ENCODE data around the gene CHMP1B. TPM values are rescaled to one million over a fixed set of nuclear protein-coding genes. Genes with fewer than 3 reads are reported as not detected.
"Not testable (repeated sequence)": the region's sequence is repeated elsewhere in the genome, so short reads cannot be mapped to it uniquely, and the experiment has no call there.

The CHMP1B gene
- total RNA-seq, 1 experiment from 2014 or later, result 38.7 TPM

DNA sequence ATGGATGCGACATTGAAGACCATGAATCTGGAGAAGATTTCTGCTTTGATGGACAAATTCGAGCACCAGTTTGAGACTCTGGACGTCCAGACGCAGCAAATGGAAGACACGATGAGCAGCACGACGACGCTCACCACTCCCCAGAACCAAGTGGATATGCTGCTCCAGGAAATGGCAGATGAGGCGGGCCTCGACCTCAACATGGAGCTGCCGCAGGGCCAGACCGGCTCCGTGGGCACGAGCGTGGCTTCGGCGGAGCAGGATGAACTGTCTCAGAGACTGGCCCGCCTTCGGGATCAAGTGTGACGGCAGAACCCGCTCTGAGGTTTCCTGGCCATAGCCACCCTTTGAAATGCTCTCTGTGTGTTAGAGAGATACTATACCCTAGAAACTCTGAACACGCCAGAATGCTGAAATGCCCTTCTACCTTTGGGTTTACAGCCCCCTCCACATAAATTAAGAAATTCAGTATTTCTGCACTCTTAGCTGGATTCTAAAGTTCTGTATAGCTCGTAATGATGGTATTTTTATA, 659 bp downstream of the CHMP1B start:
- Histone ChIP-seq H2BK20ac (ENCODE audit: low read depth, low read length, poor library complexity, severe bottlenecking) (no peak overlapping the region), H3K4ac (ENCODE audit: low read depth, low read length) (no peak overlapping the region), H2BK15ac (ENCODE audit: low read depth, low read length) (0 out of 2 replicates have a peak overlapping the region, but pooled peaks have one; percentile 65), H3K9me3 (ENCODE audit: control insufficient read depth, low read depth, low read length) (no peaks in the 10 kb centered on the region), H3K18ac (ENCODE audit: insufficient read length, low read depth, low read length) (peak overlapping the region; percentile 76), H3K9ac (ENCODE audit: extremely low read depth, insufficient read length, low read length) (peak overlapping the region; percentile 94), H2AFZ (ENCODE audit: low read length) (no peak overlapping the region), H4K20me1 (ENCODE audit: control insufficient read depth, insufficient read depth, insufficient read length) (no peaks in the 10 kb centered on the region), H3K79me2 (ENCODE audit: insufficient read depth, low read length) (peaks cover 18% of the 10 kb centered on the region; the same call in 1 of the 2 replicates), H4K91ac (ENCODE audit: insufficient read length, low read depth, low read length) (peak overlapping the region; percentile 10), H3K4me2 (ENCODE audit: insufficient read depth, insufficient read length, low read length) (peak overlapping the region; percentile 94), H3T11ph (ENCODE audit: low read length) (no peak overlapping the region), H3K79me1 (ENCODE audit: insufficient read depth, low read depth, low read length, poor library complexity, severe bottlenecking) (no peaks in the 10 kb centered on the region), H3K4me1 (ENCODE audit: insufficient read depth, low read length) (no peaks in the 10 kb centered on the region; the same call in 1 of the 2 replicates), H3K56ac (ENCODE audit: insufficient read length, low read depth, low read length) (no peak overlapping the region), H2BK12ac (ENCODE audit: insufficient read length, low read depth, low read length) (no peak overlapping the region), H2BK5ac (ENCODE audit: insufficient read length, low read length) (peak overlapping the region; percentile 1), H3K23me2 (ENCODE audit: insufficient read length, low read depth, low read length, poor library complexity, severe bottlenecking) (peaks cover 10% of the 10 kb centered on the region), H2BK120ac (ENCODE audit: low read depth, low read length, poor library complexity, severe bottlenecking) (no peak overlapping the region), H3K23ac (ENCODE audit: insufficient read length, low read depth, low read length) (no peak overlapping the region), H4K8ac (replicated peaks; ENCODE audit: insufficient read length, low read depth, low read length) (no peak overlapping the region), H3K27ac (ENCODE audit: insufficient read length, low read depth, low read length) (peak overlapping the region; percentile 43), H3K14ac (ENCODE audit: insufficient read depth, low read length) (peak overlapping the region; percentile 93), H4K5ac (ENCODE audit: insufficient read length, low read depth, low read length) (peak overlapping the region; percentile 14), H2AK5ac (ENCODE audit: insufficient read length, low read length) (no peak overlapping the region), H3K27me3 (ENCODE audit: insufficient read depth, low read length) (no peaks in the 10 kb centered on the region)
- H3K27ac Mint-ChIP-seq, result peak overlapping the region; percentile 99 to 100 (median 100)
- no peaks in the 10 kb centered on the region; a peak in 1 of 5 replicates for H3K9me3 Mint-ChIP-seq
- no peak for DNase-seq
- no peak for TF ChIP-seq CTCF (conservative IDR thresholded peaks at IDR 0.05)
- WGBS (ENCODE audit: extremely low coverage, insufficient read length, low lambda C conversion rate), result no CpG with 5 or more reads among the region's 23 CpGs
- H3K4me3 Mint-ChIP-seq, result peak overlapping the region; percentile 100
- peaks cover 27 to 29% of the 10 kb centered on the region in 2 experiments for H3K4me1 Mint-ChIP-seq
- peaks cover 2 to 4% (median 2%) of the 10 kb centered on the region in 3 experiments; a peak in 3 of 7 replicates for H3K36me3 Mint-ChIP-seq (ENCODE audit: insufficient read depth in 1 of 3, low read depth in 3 of 3)
- H3K27me3 Mint-ChIP-seq (ENCODE audit: low read depth), result peaks cover 2% of the 10 kb centered on the region; the same call in 1 of the 2 replicates

- H3K56ac ChIP-seq (ENCODE audit: insufficient read length, low read depth, low read length); H4K5ac ChIP-seq (ENCODE audit: insufficient read length, low read depth, low read length); H3K14ac ChIP-seq (ENCODE audit: insufficient read depth, low read length); H2BK12ac ChIP-seq (ENCODE audit: insufficient read length, low read depth, low read length); H3K9ac ChIP-seq (ENCODE audit: extremely low read depth, insufficient read length, low read length); H4K20me1 ChIP-seq (ENCODE audit: control insufficient read depth, insufficient read depth, insufficient read length); H3K79me1 ChIP-seq (ENCODE audit: insufficient read depth, low read depth, low read length, poor library complexity, severe bottlenecking); H3K27me3 Mint-ChIP-seq (ENCODE audit: low read depth); H2BK15ac ChIP-seq (ENCODE audit: low read depth, low read length); H3K4ac ChIP-seq (ENCODE audit: low read depth, low read length); H3K36me3 Mint-ChIP-seq (ENCODE audit: insufficient read depth in 1 of 3, low read depth in 3 of 3); H2AK5ac ChIP-seq (ENCODE audit: insufficient read length, low read length); H3K9me3 Mint-ChIP-seq; H2BK120ac ChIP-seq (ENCODE audit: low read depth, low read length, poor library complexity, severe bottlenecking); H3K27ac ChIP-seq (ENCODE audit: insufficient read length, low read depth, low read length); H2AFZ ChIP-seq (ENCODE audit: low read length); H3K18ac ChIP-seq (ENCODE audit: insufficient read length, low read depth, low read length); DNase-seq; H3K27me3 ChIP-seq (ENCODE audit: insufficient read depth, low read length); H4K8ac ChIP-seq (replicated peaks; ENCODE audit: insufficient read length, low read depth, low read length); H3K4me3 Mint-ChIP-seq; H3K23ac ChIP-seq (ENCODE audit: insufficient read length, low read depth, low read length); H3K9me3 ChIP-seq (ENCODE audit: control insufficient read depth, low read depth, low read length); H3K4me1 ChIP-seq (ENCODE audit: insufficient read depth, low read length); H4K91ac ChIP-seq (ENCODE audit: insufficient read length, low read depth, low read length); H3K23me2 ChIP-seq (ENCODE audit: insufficient read length, low read depth, low read length, poor library complexity, severe bottlenecking); H3K4me2 ChIP-seq (ENCODE audit: insufficient read depth, insufficient read length, low read length); H2BK5ac ChIP-seq (ENCODE audit: insufficient read length, low read length); H2BK20ac ChIP-seq (ENCODE audit: low read depth, low read length, poor library complexity, severe bottlenecking); H3T11ph ChIP-seq (ENCODE audit: low read length): not testable (repeated sequence)
- H3K79me2 ChIP-seq (ENCODE audit: insufficient read depth, low read length), result peaks cover 18% of the 10 kb centered on the region; the same call in 1 of the 2 replicates
- H3K27ac Mint-ChIP-seq, result peak overlapping the region; percentile 63 to 91 (median 88); a peak in 6 of 7 replicates
- WGBS (ENCODE audit: extremely low coverage, insufficient read length, low lambda C conversion rate), result no CpG with 5 or more reads among the region's 6 CpGs
- peaks cover 50 to 56% of the 10 kb centered on the region in 2 experiments for H3K4me1 Mint-ChIP-seq
Observed at GRCh38 chr18:11854554-11854953, 3.3 kb downstream of the CHMP1B start.
